Esophagus squamous epithelium (tissue), 5 donors: ENCODE results near the gene PSD2. TPM values are rescaled to one million over a fixed set of nuclear protein-coding genes. Genes with fewer than 3 reads are reported as not detected.

ENCODE experiments used
- DNase-seq: peaks from one replicate; lab custom pipeline; 2025; lab: John Stamatoyannopoulos, UW
- H3K27ac ChIP-seq, 4 donors: fragments of 200-600 bp; sonication (generic); one replicate each; pipeline ENCODE4 v1.5.1; 2016 to 2019; ENCODE audit warnings: mild to moderate bottlenecking in 1 of 4
- H3K27me3 ChIP-seq, 4 donors: fragments of 200-600 bp; sonication (generic); 1 replicate in 3 of 4; 2 replicates in 1 of 4; pipeline versions ENCODE4 v1.5.1 to v1.6.0; 2017 to 2021; ENCODE audit warnings: antibody characterized with exemption in 1 of 4
- H3K36me3 ChIP-seq, 3 donors: fragments of 200-600 bp; sonication (generic); one replicate each; pipeline ENCODE4 v1.5.1; 2016 to 2019
- H3K4me1 ChIP-seq, 3 donors: fragments of 200-600 bp; sonication (generic); one replicate each; pipeline ENCODE4 v1.5.1; 2017 to 2019
- H3K4me3 ChIP-seq, 4 donors: fragments of 200-600 bp; sonication (generic); 1 replicate in 3 of 4; 2 replicates in 1 of 4; pipeline ENCODE4 v1.5.1; 2016 to 2019; ENCODE audit warnings: mild to moderate bottlenecking in 2 of 4, moderate library complexity in 1 of 4
- H3K9me3 ChIP-seq, 3 donors: fragments of 200-600 bp; sonication (generic); one replicate each; pipeline ENCODE4 v1.5.1; 2016 to 2019
- CTCF ChIP-seq, 6 experiments: fragments of 450-650 bp in 4 of 6; fragments of 200-600 bp in 2 of 6; sonication (generic) in 2 of 6; IDR thresholded peaks; one replicate each; pipeline ENCODE4 v1.5.1; 2016 to 2019; ENCODE audit warnings: antibody characterized with exemption in 6 of 6, mild to moderate bottlenecking in 4 of 6, moderate library complexity in 4 of 6
- POLR2A ChIP-seq, 4 donors: fragments of 450-650 bp; IDR thresholded peaks; one replicate each; pipeline ENCODE4 v1.6.1; 2017; ENCODE audit warnings: antibody characterized with exemption in 4 of 4, mild to moderate bottlenecking in 4 of 4, moderate library complexity in 3 of 4
- WGBS, 2 donors: methylation state at CpG; one replicate each; pipeline ENCODE4 v1.1.5; 2018; 5-methylcytosine and 5-hydroxymethylcytosine counted together
- intact Hi-C: fragments of 100-400 bp; cut with DNase I; formaldehyde crosslinking; loops from one replicate; pipeline ENCODE4 v1.15.0; 2022
- total RNA-seq, 4 donors: library from RNA; depleted of rRNA; stranded (reverse); fragments of >200 nt; gene quantifications; one replicate each; pipeline ENCODE4 v1.1.0, GENCODE V29; 2016
- donor health status: DM: yes; HTN: yes; CAD: no.

The PSD2 gene
- total RNA-seq, 4 donors from 2014 or later: not detected

- Histone ChIP-seq H3K4me1 (no peaks in the 10 kb centered on the region), H3K27ac (no peak overlapping the region), H3K9me3 (no peaks in the 10 kb centered on the region), H3K36me3 (no peaks in the 10 kb centered on the region), H3K4me3 (no peak overlapping the region), H3K27me3 (no peaks in the 10 kb centered on the region)
- 81 to 90% methylated on average over 6 to 7 of the region's 7 CpGs for WGBS, 2 donors
- intact Hi-C loops: no loop called here
- DNase-seq: no peak
- TF ChIP-seq CTCF (IDR thresholded peaks at IDR 0.05) (no peak), POLR2A (IDR thresholded peaks at IDR 0.05) (no peak)
Observed at GRCh38 chr5:139823757-139824355, 28.2 kb downstream of the PSD2 start.

- Histone ChIP-seq H3K9me3 (no peaks in the 10 kb centered on the region), H3K4me3 (no peak overlapping the region), H3K4me1 (no peaks in the 10 kb centered on the region), H3K36me3 (no peaks in the 10 kb centered on the region), H3K27me3 (no peaks in the 10 kb centered on the region), H3K27ac (no peak overlapping the region)
- intact Hi-C loops: no loop called here
- TF ChIP-seq CTCF (IDR thresholded peaks at IDR 0.05) (no peak), POLR2A (IDR thresholded peaks at IDR 0.05) (no peak)
- 70 to 78% methylated on average over 7 of the region's 7 CpGs for WGBS, 2 donors
- no peak for DNase-seq
Observed at GRCh38 chr5:139825690-139826089, 30.1 kb downstream of the PSD2 start.

GRCh38 chr5:139828207-139828895, 32.7 kb downstream of the PSD2 start:
- TF ChIP-seq POLR2A (IDR thresholded peaks at IDR 0.05) (no peak), CTCF (IDR thresholded peaks at IDR 0.05) (no peak)
- intact Hi-C loops: no loop called here
- Histone ChIP-seq H3K9me3 (no peaks in the 10 kb centered on the region), H3K27ac (no peak overlapping the region), H3K36me3 (no peaks in the 10 kb centered on the region), H3K4me1 (no peaks in the 10 kb centered on the region), H3K4me3 (no peak overlapping the region), H3K27me3 (peaks cover 0 to 16% (median 0%) of the 10 kb centered on the region in 4 donors)
- 55 to 87% methylated on average over 4 to 7 of the region's 8 CpGs for WGBS, 2 donors
- DNase-seq: no peak

GRCh38 chr5:139829471-139829870, 33.9 kb downstream of the PSD2 start:
- H3K4me3 ChIP-seq: no peak overlapping the region
- DNase-seq: no peak
- H3K4me1 ChIP-seq: no peaks in the 10 kb centered on the region
- H3K9me3 ChIP-seq: no peaks in the 10 kb centered on the region
- H3K27ac ChIP-seq: no peak overlapping the region
- H3K27me3 ChIP-seq: peaks cover 0 to 21% (median 0%) of the 10 kb centered on the region in 4 donors
- 78 to 79% methylated on average over 6 of the region's 6 CpGs for WGBS, 2 donors
- no peaks in the 10 kb centered on the region for H3K36me3 ChIP-seq
- intact Hi-C loops: no loop called here
- TF ChIP-seq POLR2A (IDR thresholded peaks at IDR 0.05): no peak
- TF ChIP-seq CTCF (IDR thresholded peaks at IDR 0.05): no peak

- intact Hi-C loops: no loop called here
- Histone ChIP-seq H3K27me3 (peaks cover 0 to 37% (median 0%) of the 10 kb centered on the region in 4 donors), H3K27ac (no peak overlapping the region), H3K36me3 (no peaks in the 10 kb centered on the region), H3K9me3 (no peaks in the 10 kb centered on the region), H3K4me1 (no peaks in the 10 kb centered on the region), H3K4me3 (no peak overlapping the region)
- no peak for TF ChIP-seq CTCF (IDR thresholded peaks at IDR 0.05)
- no peak for TF ChIP-seq POLR2A (IDR thresholded peaks at IDR 0.05)
- WGBS, 2 donors: 57 to 75% methylated on average over 3 of the region's 3 CpGs
- no peak for DNase-seq
Observed at GRCh38 chr5:139831624-139832023, 36.0 kb downstream of the PSD2 start.
